Measurements from ENCODE around the gene ARHGDIB. TPM values are rescaled to one million over a fixed set of nuclear protein-coding genes. Genes with fewer than 3 reads are reported as not detected.

The ARHGDIB gene
- total and polyA plus RNA-seq, 2 experiments from 2014 or later: 3.8 to 6.7 TPM

DNA sequence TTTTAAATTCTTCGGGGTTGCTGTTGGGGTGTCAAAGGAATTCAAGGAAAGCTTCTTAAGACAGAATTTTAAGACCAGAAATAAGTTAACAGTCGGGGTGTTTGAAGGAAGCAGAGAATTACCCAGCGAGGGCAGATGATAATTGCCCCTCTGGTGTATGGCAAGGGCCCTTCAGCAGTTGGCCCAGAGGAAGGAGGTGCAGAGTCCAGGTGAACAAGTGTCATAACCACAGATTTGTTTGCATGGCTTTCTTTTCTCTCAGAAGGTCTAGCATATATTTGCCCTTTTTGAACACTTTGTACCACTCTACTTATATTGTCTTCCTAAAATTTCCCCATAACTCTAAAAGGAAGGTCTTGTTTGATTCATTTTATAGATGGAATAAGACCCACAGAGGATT lies 13.2 kb upstream of the ARHGDIB start:
- Histone ChIP-seq H3K27me3 (no peaks in the 10 kb centered on the region), H3K36me3 (no peaks in the 10 kb centered on the region), H3K27ac (no peak overlapping the region), H3K9me3 (ENCODE audit: low read depth) (no peaks in the 10 kb centered on the region), H3K4me3 (no peak overlapping the region), H3K4me1 (ENCODE audit: low read depth) (no peaks in the 10 kb centered on the region)
- DNase-seq (ENCODE audit: low read depth in 1 of 2, low spot score in 1 of 2): no peak
- TF ChIP-seq, protein P1, sequence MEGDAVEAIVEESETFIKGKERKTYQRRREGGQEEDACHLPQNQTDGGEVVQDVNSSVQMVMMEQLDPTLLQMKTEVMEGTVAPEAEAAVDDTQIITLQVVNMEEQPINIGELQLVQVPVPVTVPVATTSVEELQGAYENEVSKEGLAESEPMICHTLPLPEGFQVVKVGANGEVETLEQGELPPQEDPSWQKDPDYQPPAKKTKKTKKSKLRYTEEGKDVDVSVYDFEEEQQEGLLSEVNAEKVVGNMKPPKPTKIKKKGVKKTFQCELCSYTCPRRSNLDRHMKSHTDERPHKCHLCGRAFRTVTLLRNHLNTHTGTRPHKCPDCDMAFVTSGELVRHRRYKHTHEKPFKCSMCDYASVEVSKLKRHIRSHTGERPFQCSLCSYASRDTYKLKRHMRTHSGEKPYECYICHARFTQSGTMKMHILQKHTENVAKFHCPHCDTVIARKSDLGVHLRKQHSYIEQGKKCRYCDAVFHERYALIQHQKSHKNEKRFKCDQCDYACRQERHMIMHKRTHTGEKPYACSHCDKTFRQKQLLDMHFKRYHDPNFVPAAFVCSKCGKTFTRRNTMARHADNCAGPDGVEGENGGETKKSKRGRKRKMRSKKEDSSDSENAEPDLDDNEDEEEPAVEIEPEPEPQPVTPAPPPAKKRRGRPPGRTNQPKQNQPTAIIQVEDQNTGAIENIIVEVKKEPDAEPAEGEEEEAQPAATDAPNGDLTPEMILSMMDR (IDR thresholded peaks at IDR 0.05; ENCODE audit: low read depth, low read length): no peak

DNA sequence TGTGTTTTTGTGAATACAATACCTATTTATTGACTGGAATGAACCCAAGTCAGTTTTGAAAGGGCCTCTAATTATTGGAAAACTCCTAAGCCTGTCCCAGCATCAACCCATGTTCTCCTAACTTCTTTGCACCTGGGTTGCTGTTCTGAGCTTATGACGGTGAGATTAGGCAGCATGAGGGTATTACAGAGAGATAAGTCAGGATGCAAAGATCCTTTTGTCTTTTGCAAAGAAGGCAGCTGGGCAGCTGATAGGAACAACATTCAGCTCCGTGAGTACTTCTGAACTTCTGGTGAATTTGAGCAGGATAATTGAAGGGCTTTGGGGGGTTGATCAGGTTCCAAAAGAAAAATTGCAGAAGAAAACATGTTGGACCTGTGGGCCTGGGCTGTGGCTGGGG lies 11.4 kb upstream of the ARHGDIB start, which contains the start of gene PDE6H:
Gene PDE6H (plus strand): TSS at position 227 of the 400 bp plus-strand sequence. CDS start 4,971 bp downstream, outside the sequence.
- H3K36me3 ChIP-seq: no peaks in the 10 kb centered on the region
- TF ChIP-seq, protein P1 (IDR thresholded peaks at IDR 0.05; ENCODE audit: low read depth, low read length): no peak
- no peak for DNase-seq (ENCODE audit: low read depth in 1 of 2, low spot score in 1 of 2)
- H3K4me3 ChIP-seq: no peak within 1 kb of the TSS
- no peaks in the 10 kb centered on the region for H3K27me3 ChIP-seq
- no peaks in the 10 kb centered on the region for H3K4me1 ChIP-seq (ENCODE audit: low read depth)
- H3K9me3 ChIP-seq (ENCODE audit: low read depth): no peaks in the 10 kb centered on the region
- no peak within 1 kb of the TSS for H3K27ac ChIP-seq

DNA sequence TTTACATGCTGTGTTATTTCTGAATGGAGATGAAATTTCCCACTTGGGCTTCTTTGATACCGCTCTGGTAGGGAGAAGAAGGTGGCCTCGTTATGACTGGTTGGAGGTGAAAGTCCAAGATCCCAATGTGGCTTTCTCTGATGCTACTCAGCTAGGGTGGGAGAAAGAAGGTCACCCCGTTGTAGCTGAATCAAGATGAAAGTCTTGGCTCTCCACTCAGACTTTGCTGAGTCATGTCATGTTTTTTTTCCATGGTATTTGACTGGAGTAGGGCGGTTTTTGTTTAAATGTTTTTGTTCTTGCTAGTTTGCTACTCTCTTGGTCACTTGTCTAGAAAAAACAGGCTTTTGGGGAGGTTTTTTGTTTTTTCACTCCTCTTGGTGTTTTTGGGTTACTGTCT lies 9.1 kb upstream of the ARHGDIB start:
- no peak for DNase-seq (ENCODE audit: low read depth in 1 of 2, low spot score in 1 of 2)
- Histone ChIP-seq H3K36me3 (no peaks in the 10 kb centered on the region), H3K27me3 (no peaks in the 10 kb centered on the region), H3K4me1 (ENCODE audit: low read depth) (no peaks in the 10 kb centered on the region), H3K9me3 (ENCODE audit: low read depth) (no peaks in the 10 kb centered on the region), H3K27ac (no peak overlapping the region), H3K4me3 (no peak overlapping the region)
- TF ChIP-seq, protein P1 (IDR thresholded peaks at IDR 0.05; ENCODE audit: low read depth, low read length): no peak

DNA sequence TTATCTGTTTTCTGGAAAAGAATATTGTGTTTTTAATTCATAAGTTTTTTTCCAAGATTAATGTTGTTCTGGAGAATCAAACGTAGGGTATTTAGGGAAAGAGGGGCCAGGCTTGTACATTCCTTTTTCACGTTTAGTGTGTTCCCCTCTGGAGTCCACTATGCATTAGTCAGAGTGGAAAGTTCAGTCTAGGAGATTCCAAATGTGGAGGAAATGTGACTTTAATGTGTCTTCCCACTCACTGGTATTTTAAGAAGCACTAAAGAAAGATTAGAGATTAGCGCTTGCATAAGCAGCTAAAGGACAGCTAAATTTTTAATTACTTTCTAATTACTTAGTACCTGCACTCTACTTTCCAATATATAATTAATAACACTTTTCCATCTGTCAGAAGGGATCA lies 7.1 kb upstream of the ARHGDIB start:
- TF ChIP-seq, protein P1 (IDR thresholded peaks at IDR 0.05; ENCODE audit: low read depth, low read length): no peak
- H3K4me3 ChIP-seq: no peak overlapping the region
- H3K36me3 ChIP-seq: no peaks in the 10 kb centered on the region
- H3K4me1 ChIP-seq (ENCODE audit: low read depth): no peaks in the 10 kb centered on the region
- no peaks in the 10 kb centered on the region for H3K27me3 ChIP-seq
- H3K27ac ChIP-seq: no peak overlapping the region
- no peak for DNase-seq (ENCODE audit: low read depth in 1 of 2, low spot score in 1 of 2)
- no peaks in the 10 kb centered on the region for H3K9me3 ChIP-seq (ENCODE audit: low read depth)

DNA sequence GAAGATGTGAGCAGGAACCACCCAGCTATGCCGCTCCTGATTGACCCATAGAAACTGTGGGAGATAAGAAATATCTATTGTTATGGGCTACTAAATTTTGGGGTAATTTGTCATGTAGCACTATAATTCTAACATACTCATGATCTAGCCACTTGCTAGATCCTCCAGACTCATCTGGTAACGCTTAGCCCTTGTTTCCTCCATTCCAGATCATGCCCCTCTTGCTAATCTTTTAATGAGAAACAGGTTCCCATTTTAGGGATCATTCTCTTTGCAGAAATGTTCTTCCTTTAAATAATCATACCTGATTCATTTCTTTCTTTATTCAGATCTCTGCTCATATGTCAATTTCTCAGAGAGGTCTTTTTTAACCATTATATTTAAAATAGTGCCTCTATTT lies 3.8 kb upstream of the ARHGDIB start:
- no peak for DNase-seq (ENCODE audit: low read depth in 1 of 2, low spot score in 1 of 2)
- TF ChIP-seq, protein P1 (IDR thresholded peaks at IDR 0.05; ENCODE audit: low read depth, low read length): no peak
- H3K9me3 ChIP-seq (ENCODE audit: low read depth): no peaks in the 10 kb centered on the region
- no peak overlapping the region for H3K4me3 ChIP-seq
- H3K27ac ChIP-seq: no peak overlapping the region
- no peaks in the 10 kb centered on the region for H3K27me3 ChIP-seq
- no peaks in the 10 kb centered on the region for H3K4me1 ChIP-seq (ENCODE audit: low read depth)
- no peaks in the 10 kb centered on the region for H3K36me3 ChIP-seq

DNA sequence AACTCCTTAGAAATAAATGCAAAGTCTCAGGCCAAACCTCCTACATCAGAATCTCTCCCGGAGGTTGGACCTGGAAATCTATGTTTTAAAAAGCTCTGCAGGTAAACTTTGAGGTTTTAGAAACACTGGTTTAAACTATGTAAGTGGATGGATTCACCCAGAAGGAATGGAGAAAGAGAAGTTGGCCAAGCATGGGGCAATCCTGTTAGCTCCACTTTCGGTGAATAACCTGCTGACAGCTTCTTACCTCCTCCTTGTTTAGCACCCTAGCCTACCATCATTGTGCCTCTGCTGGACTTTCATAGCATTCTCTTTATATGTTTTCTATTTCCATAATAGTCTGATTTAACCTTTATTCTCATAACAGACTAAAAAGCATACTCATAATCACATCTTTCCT lies 3.0 kb upstream of the ARHGDIB start:
- Histone ChIP-seq H3K9me3 (ENCODE audit: low read depth) (no peaks in the 10 kb centered on the region), H3K27me3 (no peaks in the 10 kb centered on the region), H3K27ac (no peak overlapping the region), H3K4me3 (no peak overlapping the region), H3K36me3 (no peaks in the 10 kb centered on the region), H3K4me1 (ENCODE audit: low read depth) (no peaks in the 10 kb centered on the region)
- no peak for DNase-seq (ENCODE audit: low read depth in 1 of 2, low spot score in 1 of 2)
- TF ChIP-seq, protein P1 (IDR thresholded peaks at IDR 0.05; ENCODE audit: low read depth, low read length): no peak
